AG10803 (cell line): ENCODE data around the gene UBR1.

ENCODE experiments used
- DNase-seq: peaks from one replicate; pipeline ENCODE4 v3.0.0; 2010; ENCODE audit warnings: low read depth
- H3K4me3 ChIP-seq: 2 replicates; pipeline ENCODE4 v1.5.1; 2011; ENCODE audit warnings: mild to moderate bottlenecking, low read length, control low read depth
- TF ChIP-seq, protein P1 (sequence below): conservative IDR thresholded peaks from 2 replicates; pipeline ENCODE4 v1.5.1; 2011; ENCODE audit warnings: mild to moderate bottlenecking, low read length, control low read depth, inconsistent platforms

The UBR1 gene

DNA sequence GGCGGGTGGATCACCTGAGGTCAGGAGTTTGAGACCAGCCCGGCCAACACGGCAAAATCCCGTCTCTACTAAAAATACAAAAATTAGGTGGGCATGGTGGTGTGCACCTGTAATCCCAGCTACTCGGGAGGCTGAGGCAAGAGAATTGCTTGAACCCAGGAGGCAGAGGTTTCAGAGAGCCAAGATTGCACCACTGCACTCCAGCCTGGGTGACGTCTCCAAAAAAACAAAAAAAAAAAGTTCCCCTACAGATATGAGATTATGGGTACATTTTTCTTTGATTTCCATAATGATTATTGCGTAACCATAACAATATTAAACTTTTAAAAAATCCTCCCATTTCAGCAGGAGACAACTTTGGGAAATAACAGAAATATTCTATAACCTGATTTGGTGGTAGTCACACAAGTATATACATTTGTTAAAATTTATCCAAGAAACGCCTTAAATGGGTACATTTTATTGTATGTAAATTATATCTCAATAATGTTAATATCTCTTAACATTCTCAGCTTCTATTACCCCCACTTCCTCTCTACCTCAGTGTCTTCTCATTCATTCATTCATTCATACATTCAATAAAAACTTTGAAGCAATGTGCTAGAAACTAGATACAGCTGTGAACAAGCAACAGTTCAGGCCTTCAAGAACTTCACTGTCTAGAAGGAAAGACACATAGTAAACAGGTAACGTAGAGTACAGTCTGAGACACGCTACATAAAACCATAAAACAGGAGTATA lies 6.6 kb downstream of the UBR1 start:
- no peak overlapping the region for H3K4me3 ChIP-seq
- TF ChIP-seq, protein P1, sequence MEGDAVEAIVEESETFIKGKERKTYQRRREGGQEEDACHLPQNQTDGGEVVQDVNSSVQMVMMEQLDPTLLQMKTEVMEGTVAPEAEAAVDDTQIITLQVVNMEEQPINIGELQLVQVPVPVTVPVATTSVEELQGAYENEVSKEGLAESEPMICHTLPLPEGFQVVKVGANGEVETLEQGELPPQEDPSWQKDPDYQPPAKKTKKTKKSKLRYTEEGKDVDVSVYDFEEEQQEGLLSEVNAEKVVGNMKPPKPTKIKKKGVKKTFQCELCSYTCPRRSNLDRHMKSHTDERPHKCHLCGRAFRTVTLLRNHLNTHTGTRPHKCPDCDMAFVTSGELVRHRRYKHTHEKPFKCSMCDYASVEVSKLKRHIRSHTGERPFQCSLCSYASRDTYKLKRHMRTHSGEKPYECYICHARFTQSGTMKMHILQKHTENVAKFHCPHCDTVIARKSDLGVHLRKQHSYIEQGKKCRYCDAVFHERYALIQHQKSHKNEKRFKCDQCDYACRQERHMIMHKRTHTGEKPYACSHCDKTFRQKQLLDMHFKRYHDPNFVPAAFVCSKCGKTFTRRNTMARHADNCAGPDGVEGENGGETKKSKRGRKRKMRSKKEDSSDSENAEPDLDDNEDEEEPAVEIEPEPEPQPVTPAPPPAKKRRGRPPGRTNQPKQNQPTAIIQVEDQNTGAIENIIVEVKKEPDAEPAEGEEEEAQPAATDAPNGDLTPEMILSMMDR, result no peak
- no peak for DNase-seq

DNA sequence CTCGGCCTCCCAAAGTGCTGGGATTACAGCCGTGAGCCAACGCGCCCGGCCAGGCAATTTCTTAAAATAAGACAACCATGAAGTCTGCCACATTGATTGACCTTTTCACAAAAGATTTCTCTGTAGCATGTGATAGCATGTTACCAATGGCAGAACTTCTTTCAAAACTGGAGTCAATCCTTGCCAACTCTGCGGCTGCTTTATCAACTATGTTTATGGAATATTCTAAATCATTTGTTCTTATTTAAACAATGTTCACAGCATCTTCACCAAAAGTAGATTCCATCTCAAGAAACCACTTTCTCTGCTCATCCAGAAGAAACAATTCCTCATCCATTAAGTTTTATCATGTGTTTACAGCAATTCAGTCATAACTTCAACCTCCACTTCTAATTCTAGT lies 9.4 kb downstream of the UBR1 start:
- TF ChIP-seq, protein P1, result no peak
- no peak for DNase-seq
- H3K4me3 ChIP-seq, result no peak overlapping the region

DNA sequence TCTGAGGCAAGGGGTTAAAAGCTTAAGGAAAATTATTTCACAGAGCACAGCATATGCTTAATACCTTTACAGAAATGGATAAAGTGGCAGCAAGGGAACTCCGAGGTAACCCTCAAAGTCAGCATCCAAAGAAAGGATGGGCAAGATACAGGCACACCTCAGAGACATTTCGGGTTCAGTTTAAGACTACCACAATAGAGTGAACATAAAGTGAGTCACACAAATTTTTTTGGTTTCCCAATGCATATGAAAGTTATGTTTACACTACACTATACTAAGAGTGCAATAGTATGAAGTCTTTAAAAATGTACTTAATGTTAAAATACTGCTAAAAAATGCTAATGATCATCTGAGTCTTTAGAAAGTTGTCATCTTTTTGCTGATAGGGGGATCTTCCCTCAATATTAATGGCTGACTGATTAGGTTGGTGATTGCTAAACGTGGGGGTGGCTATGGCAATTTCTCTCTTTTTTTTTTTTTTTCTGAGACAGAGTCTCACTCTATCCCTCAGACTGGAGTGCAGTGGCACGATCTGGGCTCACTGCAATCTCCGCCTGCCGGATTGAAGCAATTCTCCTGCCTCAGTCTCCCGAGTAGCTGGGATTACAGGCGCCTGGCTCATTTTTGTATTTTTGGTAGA lies 10.0 kb downstream of the UBR1 start:
- H3K4me3 ChIP-seq, result no peak overlapping the region
- TF ChIP-seq, protein P1, result no peak
- no peak for DNase-seq

DNA sequence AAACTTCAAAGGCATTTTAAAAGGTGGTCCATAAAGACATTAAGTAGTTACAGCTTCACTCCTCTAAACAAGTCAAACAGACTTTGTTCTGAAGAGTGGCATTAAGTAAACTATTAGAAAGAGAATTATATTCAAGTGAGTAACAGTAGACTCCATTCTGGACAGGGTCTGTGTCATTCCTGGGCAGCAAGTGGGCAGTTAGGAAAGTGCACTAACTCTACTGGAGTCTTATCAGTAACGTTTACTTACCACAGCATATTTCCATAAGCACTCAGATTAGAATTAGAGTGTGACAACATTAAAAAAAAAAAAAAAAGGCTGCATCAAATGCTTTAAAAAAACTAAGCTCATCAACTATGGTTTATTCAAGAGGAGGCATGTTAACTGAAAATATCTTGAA lies 10.6 kb downstream of the UBR1 start:
- DNase-seq, result no peak
- H3K4me3 ChIP-seq, result no peak overlapping the region
- TF ChIP-seq, protein P1, result no peak

DNA sequence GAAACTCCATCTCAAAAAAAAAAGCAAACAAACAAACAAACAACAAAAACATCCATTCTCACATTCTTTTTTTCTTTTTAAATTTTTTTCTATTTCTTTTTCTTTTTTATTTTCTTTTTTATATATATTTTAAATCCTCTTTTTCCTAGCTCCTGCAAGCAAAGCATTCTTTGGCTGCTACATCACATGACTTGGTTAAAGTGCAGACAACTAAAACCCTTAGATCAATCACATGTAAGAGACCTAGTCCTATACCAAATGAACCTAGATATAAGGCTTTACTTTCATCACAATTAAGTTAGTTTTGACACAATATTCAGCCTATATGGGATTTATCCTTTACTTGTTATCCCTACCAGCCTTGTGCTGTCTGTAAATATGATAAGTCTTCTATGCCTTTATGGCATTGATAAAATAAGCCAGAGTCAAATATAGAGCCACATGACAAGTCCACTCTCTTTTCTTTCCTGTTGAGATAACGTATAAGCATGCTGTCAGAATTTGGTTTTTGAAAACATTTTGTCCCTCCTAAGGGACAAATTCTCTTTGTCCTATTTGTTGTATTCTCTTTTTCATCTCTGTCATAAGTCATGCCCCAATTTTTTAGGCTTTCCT lies 11.3 kb downstream of the UBR1 start:
- no peak for DNase-seq
- no peak overlapping the region for H3K4me3 ChIP-seq
- TF ChIP-seq, protein P1, result no peak

DNA sequence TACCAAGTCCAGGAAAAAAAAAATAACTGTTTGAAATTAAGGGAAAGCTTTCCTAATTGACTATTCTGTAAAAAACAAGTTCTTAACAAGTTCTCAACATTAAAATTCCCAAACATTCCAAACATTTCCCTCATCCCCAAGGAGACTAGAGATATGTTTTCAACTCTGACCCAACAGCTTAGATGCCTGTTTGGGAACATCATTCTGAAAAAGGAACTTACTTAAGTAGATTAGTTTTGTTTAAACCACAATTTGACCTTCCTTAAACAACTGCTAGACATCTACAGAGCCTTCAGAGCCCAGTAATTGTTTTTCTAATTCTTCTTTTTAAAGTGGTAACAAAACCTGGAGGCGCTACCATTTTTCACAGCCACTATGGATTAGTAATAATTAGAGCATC lies 12.8 kb downstream of the UBR1 start:
- no peak overlapping the region for H3K4me3 ChIP-seq
- TF ChIP-seq, protein P1, result no peak
- peak; percentile 72 for DNase-seq

DNA sequence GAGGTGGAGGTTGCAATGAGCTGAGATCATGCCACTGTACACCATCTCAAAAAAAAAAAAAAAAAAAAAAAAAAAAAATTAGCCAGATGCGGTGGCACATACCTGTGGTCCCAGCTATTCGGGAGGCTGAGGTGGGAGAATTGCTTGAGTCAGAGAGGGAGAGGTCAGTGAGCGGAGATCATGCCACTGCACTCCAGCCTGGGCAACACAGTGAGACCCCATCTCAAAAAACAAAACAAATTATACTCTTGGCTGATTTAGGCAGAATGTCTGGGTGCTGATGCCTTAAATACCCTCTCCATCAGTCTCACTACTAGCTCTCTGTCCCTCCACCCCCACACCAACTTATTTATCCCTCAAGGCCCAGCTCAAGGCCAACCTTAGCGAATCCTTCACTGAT lies 14.0 kb downstream of the UBR1 start:
- DNase-seq, result no peak
- no peak overlapping the region for H3K4me3 ChIP-seq
- TF ChIP-seq, protein P1, result no peak
